Aorta (tissue), 5 donors: ENCODE results near the gene ARFGAP1. TPM values are rescaled to one million over a fixed set of nuclear protein-coding genes. Genes with fewer than 3 reads are reported as not detected.

Experiments
- ATAC-seq: fragments of 200-7000 bp; cut with Tn5 transposase; one replicate; pipeline ENCODE4 v1.9.1; 2022; ENCODE audit warnings: moderate library complexity; ENCODE audit not compliant: low FRiP score
- DNase-seq, 2 donors: peaks; one replicate each; pipeline ENCODE4 v3.0.0-alpha.2; 2020
- H3K27ac ChIP-seq, 2 donors: one replicate each; pipeline ENCODE4 v1.5.1; 2013; ENCODE audit warnings: low read length in 2 of 2, mild to moderate bottlenecking in 2 of 2, moderate library complexity in 2 of 2, control low read depth in 1 of 2, inconsistent platforms in 1 of 2, low read depth in 1 of 2
- H3K27me3 ChIP-seq, 2 donors: one replicate each; pipeline ENCODE4 v1.6.1; 2013; ENCODE audit warnings: control low read depth in 1 of 2, low read length in 1 of 2, mild to moderate bottlenecking in 1 of 2, moderate library complexity in 1 of 2; ENCODE audit not compliant: insufficient read depth in 2 of 2, control insufficient read depth in 1 of 2
- H3K36me3 ChIP-seq, 2 donors: one replicate each; pipeline ENCODE4 v1.6.1; 2013; ENCODE audit warnings: control low read depth in 1 of 2, low read length in 1 of 2, mild to moderate bottlenecking in 1 of 2; ENCODE audit not compliant: insufficient read depth in 2 of 2, control insufficient read depth in 1 of 2
- H3K4me1 ChIP-seq, 2 donors: one replicate each; pipeline ENCODE4 v1.6.1; 2013; ENCODE audit warnings: low read length in 2 of 2, control low read depth in 1 of 2, mild to moderate bottlenecking in 1 of 2, moderate library complexity in 1 of 2; ENCODE audit not compliant: insufficient read depth in 2 of 2, control insufficient read depth in 1 of 2
- H3K4me3 ChIP-seq, 2 donors: one replicate each; pipeline ENCODE4 v1.5.1; 2013; ENCODE audit warnings: low read length in 2 of 2, control low read depth in 1 of 2, mild to moderate bottlenecking in 1 of 2
- H3K9me3 ChIP-seq: one replicate; pipeline ENCODE4 v1.6.1; 2013; ENCODE audit warnings: mild to moderate bottlenecking, low read length; ENCODE audit not compliant: control insufficient read depth
- WGBS, 2 donors: extraction: QIAGEN DNeasy Blood & Tissue Kit; methylation state at CpG; one replicate each; pipeline ENCODE4 v1.1.7; 2013; 5-methylcytosine and 5-hydroxymethylcytosine counted together
- intact Hi-C, 2 donors: fragments of 100-400 bp; cut with DNase I; formaldehyde crosslinking; loops; one replicate each; pipeline versions ENCODE4 v1.14.2 to v1.15.0; 2022
- polyA plus RNA-seq, 2 donors: library from polyadenylated mRNA; stranded (reverse); fragments of 200-250 nt; gene quantifications; one replicate each; pipeline ENCODE4 v1.2.3, GENCODE V29; 2013
- total RNA-seq, 2 donors: library from RNA; stranded (reverse); fragmentation: NEBNext Ultra II Directional; extraction: Animal tissue kit (Norgen Biotek cat#: 25700); gene quantifications; one replicate each; pipeline ENCODE4 v1.2.1, GENCODE V29; 2021
- donor health status: healthy with polysubstance abuse.
- donor health status: Bipolar disorder and iron deficiency.
- donor health status: DM: no; HTN: no; CAD: no.
- donor health status: DM: no; HTN: no; CAD: no.
- donor health status: DM: yes; HTN: yes; CAD: no.

Gene ARFGAP1
- total and polyA plus RNA-seq, 4 donors: 21.7 to 202 (median 81.9) TPM

DNA sequence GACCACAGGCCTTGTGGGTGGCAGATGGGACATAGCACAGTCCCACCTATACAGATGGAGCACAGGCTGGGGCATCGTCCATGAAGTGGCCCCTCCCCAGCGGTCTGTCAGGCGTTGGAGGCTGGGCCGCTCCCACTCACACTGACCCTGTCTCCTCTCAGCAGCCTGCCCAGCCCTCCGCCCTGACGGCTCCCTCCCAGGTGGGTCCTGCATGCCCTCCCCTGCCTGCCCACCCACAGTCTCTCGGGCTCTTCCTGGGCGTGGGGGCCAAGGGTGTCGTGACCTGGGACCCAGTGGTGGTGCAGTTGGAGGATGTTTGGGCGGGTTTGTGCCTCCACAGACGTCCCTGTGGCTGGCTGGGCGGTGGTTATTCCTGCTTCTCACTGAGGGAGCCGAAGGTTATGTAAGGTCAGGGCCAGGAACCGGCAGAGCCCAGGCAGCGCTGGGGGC, 42.7 kb downstream of the ARFGAP1 start:
- Histone ChIP-seq H3K4me3 (no peak overlapping the region), H3K36me3 (no peaks in the 10 kb centered on the region), H3K27me3 (no peaks in the 10 kb centered on the region), H3K27ac (no peak overlapping the region), H3K9me3 (no peaks in the 10 kb centered on the region), H3K4me1 (no peaks in the 10 kb centered on the region)
- DNase-seq (peak in 1 of 2 donors; percentile 65), ATAC-seq (no peak)
- 65 to 68% methylated on average over 15 of the region's 15 CpGs for WGBS, 2 donors
- intact Hi-C loops: no loop called here

DNA sequence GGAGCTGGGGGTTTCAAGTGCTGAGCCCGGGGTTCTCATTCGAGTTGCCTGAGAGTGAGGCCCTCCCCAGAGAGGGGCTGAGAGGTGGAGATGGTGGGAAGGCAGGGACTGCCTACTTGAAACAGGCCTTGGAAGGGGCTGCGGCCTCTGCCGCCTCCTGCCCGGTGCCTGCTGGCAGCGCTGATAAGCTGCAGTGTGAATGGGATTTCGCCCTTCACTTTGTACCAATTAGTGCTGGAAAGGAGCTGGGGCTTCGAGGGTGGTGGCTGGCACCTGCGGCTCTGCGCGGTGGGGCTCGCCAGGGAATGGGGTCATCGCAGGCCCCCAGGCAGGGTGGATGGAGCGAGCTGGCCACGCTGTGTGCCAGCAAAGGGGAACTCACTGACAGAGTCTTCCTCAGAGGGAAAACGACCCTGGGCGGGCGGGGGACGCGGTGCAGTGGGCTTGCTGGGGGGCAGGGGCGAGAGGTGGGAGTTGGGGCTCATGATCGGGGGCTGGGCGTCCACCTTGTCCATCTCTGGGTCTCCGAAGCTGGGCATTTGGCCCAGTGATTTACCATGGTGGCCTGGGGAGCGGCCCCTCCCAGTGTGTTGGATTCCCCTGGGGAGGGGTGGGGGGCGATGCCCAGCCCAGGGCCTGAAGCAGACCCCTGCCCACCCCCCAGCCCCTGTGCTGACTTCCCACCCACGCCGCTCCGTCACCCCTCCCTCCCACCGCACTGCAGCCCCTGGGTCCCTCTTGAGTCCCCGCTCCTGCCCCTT, 43.3 kb downstream of the ARFGAP1 start:
- Histone ChIP-seq H3K4me1 (no peaks in the 10 kb centered on the region), H3K27ac (no peak overlapping the region), H3K4me3 (no peak overlapping the region), H3K36me3 (no peaks in the 10 kb centered on the region), H3K27me3 (no peaks in the 10 kb centered on the region), H3K9me3 (no peaks in the 10 kb centered on the region)
- ATAC-seq: no peak
- DNase-seq: peak; percentile 33 to 57
- 78 to 83% methylated on average over 31 of the region's 31 CpGs for WGBS, 2 donors
- intact Hi-C loops: no loop called here

DNA sequence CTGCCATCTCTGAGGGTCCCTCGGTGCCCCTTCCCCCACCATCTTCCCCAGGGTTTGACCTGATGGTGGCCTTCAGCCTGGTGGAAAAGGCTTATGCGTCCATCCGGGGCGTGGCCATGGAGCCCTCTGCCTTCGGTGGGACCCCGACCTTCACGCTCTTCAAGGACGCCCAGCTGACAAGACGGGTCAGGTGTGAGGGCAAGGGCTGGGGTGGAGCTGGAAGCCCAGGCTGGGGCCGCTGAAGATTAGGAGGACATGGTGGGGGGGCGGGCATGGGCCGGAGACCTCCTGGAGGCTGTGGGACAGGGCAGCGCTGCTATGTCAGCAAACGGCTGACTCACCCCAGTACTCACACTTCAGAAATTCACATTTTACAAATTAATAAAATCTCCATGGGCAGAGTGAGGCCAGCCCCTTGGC, 43.9 kb downstream of the ARFGAP1 start:
- peak; percentile 40 to 62 for DNase-seq
- Histone ChIP-seq H3K27me3 (no peaks in the 10 kb centered on the region), H3K9me3 (no peaks in the 10 kb centered on the region), H3K4me3 (no peak overlapping the region), H3K36me3 (no peaks in the 10 kb centered on the region), H3K4me1 (no peaks in the 10 kb centered on the region), H3K27ac (no peak overlapping the region)
- ATAC-seq: no peak
- intact Hi-C loops: no loop called here
- WGBS, 2 donors: 80 to 81% methylated on average over 14 of the region's 14 CpGs

DNA sequence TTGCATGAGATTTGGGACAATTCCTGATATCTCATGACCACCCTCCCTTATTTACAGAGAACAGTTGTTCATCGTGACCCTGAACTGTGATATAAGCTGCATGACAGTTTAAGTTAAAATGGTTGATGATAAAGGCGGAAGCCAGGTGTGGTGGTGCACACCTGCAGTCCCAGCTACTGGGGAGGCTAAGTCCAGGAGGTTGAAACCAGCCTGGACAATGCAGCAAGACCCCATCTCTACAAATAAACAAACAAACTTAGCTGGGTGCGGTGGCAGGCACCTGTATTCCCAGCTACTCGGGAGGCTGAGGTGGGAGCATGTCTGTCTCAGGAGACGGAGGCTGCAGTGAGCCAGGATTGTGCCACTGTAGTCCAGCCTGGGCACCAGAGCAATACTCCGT, 44.4 kb downstream of the ARFGAP1 start:
- Histone ChIP-seq H3K9me3 (no peaks in the 10 kb centered on the region), H3K4me3 (no peak overlapping the region), H3K36me3 (no peaks in the 10 kb centered on the region), H3K4me1 (no peaks in the 10 kb centered on the region), H3K27ac (no peak overlapping the region), H3K27me3 (no peaks in the 10 kb centered on the region)
- intact Hi-C loops: no loop called here
- ATAC-seq (no peak), DNase-seq (no peak)
- 77 to 90% methylated on average over 6 of the region's 6 CpGs for WGBS, 2 donors

DNA sequence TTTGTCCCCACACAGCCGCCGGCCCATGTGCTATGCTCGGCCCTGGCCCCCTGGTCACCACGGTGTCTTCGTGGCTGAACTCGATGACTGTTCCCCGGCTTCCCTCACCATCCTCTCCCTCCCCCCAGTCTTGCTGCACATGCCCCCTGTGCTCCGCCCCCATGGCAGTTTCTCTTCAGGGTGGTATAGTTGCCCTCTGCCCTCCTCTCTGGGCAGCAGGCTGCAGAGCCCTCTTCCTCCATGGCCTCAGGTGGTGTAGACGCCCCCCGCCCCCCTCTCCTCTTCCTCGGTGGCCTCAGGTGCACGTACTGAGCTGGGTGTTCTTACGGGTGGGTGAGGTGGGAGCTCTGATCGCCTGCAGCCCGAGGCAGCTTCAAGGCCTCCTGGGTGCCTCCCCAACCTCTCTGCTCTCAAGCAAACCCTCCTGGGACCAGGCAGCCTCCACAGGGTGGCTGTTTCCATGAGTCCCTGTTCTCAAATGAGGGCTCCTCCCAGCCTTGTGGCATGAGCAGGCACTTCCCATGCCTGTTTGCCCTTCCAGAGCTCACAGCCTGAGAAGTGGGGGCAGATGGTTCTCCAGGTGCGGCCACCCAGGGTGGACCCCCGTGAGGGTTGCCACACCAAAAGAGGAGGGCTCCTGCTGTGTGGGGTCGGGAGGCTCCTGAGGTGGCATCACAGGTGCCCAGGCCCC, 45.1 kb downstream of the ARFGAP1 start:
- no peaks in the 10 kb centered on the region for H3K27me3 ChIP-seq
- no peaks in the 10 kb centered on the region for H3K4me1 ChIP-seq
- no peak overlapping the region for H3K27ac ChIP-seq
- intact Hi-C loops: no loop called here
- H3K9me3 ChIP-seq: no peaks in the 10 kb centered on the region
- H3K36me3 ChIP-seq: no peaks in the 10 kb centered on the region
- peak; percentile 40 to 70 for DNase-seq
- 77 to 79% methylated on average over 18 of the region's 18 CpGs for WGBS, 2 donors
- no peak for ATAC-seq
- no peak overlapping the region for H3K4me3 ChIP-seq

DNA sequence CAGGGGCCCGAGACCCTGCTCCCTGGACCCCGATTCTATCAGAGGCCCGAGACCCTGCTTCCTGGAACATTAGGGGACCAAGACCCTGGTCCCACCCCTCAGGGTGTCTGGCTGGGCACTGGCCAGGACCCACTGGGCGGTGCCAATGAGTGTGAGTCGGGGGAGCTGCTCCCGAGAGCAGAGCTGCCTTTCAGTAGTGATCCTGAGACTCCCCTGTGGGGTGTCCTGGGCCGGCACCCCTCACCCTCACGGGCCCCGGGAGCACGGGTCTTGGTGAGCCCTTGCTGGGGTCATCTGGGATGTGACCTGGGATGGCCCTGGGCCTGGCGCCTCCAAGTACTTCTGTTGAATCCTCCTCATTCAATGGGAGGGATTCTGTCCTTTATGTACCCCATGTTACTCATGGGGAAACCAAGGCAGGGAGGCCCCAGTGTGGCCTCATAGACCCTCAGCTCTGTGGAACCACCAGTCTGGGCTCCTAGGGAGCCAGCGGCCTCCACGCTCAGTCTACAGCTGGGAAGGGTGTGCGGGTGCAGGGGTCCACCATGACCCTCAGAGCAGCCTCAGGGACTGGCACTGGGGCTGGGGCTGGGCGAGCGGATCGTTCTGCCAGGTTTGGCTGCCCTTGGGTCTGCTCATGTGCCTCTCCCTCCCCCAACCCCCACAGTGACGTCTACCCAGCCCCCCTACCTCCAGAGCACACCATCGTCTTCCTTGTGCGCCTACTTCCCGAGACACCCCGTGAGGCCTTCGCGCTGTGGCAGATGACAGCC, 46.0 kb downstream of the ARFGAP1 start:
- Histone ChIP-seq H3K4me3 (no peak overlapping the region), H3K27me3 (no peaks in the 10 kb centered on the region)

DNA sequence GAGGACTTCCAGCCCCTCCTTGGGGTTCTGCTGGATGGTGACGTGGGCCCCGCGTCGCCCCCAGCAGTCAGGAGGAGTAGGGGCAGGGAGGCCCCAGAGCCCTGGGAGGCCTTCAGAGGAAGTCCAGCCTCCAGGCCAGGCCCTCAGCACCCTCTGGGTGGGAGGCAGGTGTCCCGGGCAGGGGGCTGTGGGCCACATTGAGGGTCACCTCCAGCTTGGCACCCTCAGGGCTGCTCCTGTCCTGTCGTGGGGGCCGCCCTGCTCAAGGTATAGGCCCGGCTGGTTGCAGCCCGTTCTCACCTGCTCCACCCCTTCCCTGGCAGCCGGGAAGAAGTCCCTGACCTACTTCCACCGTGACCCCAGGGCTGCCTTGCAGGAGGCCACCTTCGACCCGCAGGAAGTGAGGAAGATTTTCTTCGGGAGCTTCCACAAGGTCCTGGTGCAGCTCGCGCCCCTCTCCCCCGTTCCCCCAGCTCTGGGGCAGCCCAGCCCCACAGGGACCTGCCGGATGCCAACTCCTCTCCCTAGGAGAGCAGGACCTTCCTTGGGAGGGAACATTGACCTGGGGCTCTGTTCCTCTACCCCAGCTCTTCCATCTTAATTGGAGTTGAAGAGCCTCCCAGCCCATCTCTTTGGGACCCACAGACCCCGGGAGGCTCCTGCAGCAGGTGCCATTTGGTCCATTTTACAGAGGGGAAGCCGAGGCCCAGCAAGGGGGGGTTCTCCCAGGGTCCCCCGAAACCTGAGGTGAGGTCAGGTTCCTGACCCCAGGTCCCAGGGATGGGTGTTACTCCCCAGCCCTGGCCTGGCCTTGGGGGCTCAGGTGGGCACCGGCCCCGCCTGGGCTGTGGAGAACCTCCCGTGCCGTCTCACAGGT, 46.8 kb downstream of the ARFGAP1 start:
- ATAC-seq (no peak), DNase-seq (peak; percentile 35 to 63)
- Histone ChIP-seq H3K4me1 (no peaks in the 10 kb centered on the region), H3K27ac (no peak overlapping the region), H3K9me3 (no peaks in the 10 kb centered on the region), H3K36me3 (no peaks in the 10 kb centered on the region), H3K4me3 (no peak overlapping the region), H3K27me3 (no peaks in the 10 kb centered on the region)
- WGBS, 2 donors: 82% methylated on average over 25 of the region's 25 CpGs
- intact Hi-C loops: no loop called here

More for the DNA sequence above, 46.0 kb downstream of the ARFGAP1 start:
- peak; percentile 33 to 67 for DNase-seq
- no peaks in the 10 kb centered on the region for H3K9me3 ChIP-seq
- WGBS, 2 donors: 83 to 87% methylated on average over 24 of the region's 24 CpGs
- no peak for ATAC-seq
- no peak overlapping the region for H3K27ac ChIP-seq
- no peaks in the 10 kb centered on the region for H3K36me3 ChIP-seq
- no peaks in the 10 kb centered on the region for H3K4me1 ChIP-seq
- intact Hi-C loops: no loop called here

DNA sequence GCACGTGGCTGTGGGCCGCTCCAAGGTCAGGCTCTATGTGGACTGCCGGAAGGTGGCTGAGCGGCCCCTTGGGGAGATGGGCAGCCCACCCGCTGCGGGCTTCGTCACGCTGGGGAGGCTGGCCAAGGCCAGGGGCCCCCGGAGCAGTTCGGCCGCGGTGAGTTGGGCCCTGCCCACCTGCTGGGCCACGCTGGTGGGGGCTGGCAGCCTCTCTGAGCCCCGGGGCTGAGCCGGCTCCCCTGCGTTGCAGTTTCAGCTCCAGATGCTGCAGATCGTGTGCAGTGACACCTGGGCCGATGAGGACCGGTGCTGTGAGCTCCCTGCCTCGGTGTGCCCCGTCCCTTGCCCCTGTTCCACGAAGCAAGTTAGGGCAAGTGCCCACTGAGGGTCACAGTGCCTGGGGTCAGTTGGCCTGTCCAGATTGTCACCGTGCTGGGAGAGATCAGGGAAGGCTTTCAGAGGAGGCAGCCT, 47.5 kb downstream of the ARFGAP1 start:
- Histone ChIP-seq H3K4me3 (no peak overlapping the region), H3K9me3 (no peaks in the 10 kb centered on the region), H3K27ac (no peak overlapping the region), H3K27me3 (no peaks in the 10 kb centered on the region), H3K36me3 (no peaks in the 10 kb centered on the region), H3K4me1 (no peaks in the 10 kb centered on the region)
- ATAC-seq (no peak), DNase-seq (peak; percentile 39 to 67)
- 82 to 88% methylated on average over 22 to 23 of the region's 23 CpGs for WGBS, 2 donors
- intact Hi-C loops: no loop called here
